GM23338 (cell line): ENCODE measurements around the gene DOCK3. TPM values are rescaled to one million over a fixed set of nuclear protein-coding genes. Genes with fewer than 3 reads are reported as not detected.

Experiments
- ATAC-seq: fragments of 200-7000 bp; cut with Tn5 transposase; 3 replicates; pipeline ENCODE4 v1.9.1; 2020
- DNase-seq: peaks from one replicate; pipeline ENCODE4 v3.0.0-alpha.2; 2015; ENCODE audit warnings: low spot score
- H2AFZ ChIP-seq: fragments of 200-600 bp; sonication (generic); 2 replicates; pipeline ENCODE4 v1.8.0; 2016; ENCODE audit warnings: antibody characterized with exemption, mild to moderate bottlenecking, moderate library complexity
- H3F3A ChIP-seq: fragments of 200-600 bp; sonication (generic); replicated peaks from 2 replicates; pipeline ENCODE4 v1.8.0; 2017; ENCODE audit warnings: antibody characterized with exemption, mixed run types, low read depth
- H3K27ac ChIP-seq: fragments of 200-600 bp; sonication (generic); 2 replicates; pipeline ENCODE4 v1.6.1; 2016; ENCODE audit warnings: low read depth
- H3K27me3 ChIP-seq: fragments of 200-600 bp; sonication (generic); 2 replicates; pipeline ENCODE4 v1.8.0; 2016; ENCODE audit warnings: mild to moderate bottlenecking, mixed run types, moderate library complexity; ENCODE audit not compliant: insufficient read depth
- H3K36me3 ChIP-seq: fragments of 200-600 bp; sonication (generic); 2 replicates; pipeline ENCODE4 v1.8.0; 2016; ENCODE audit warnings: mild to moderate bottlenecking; ENCODE audit not compliant: insufficient read depth
- H3K4me1 ChIP-seq: fragments of 200-600 bp; sonication (generic); 2 replicates; pipeline ENCODE4 v1.8.0; 2016; ENCODE audit warnings: mild to moderate bottlenecking, moderate library complexity; ENCODE audit not compliant: insufficient read depth
- H3K4me2 ChIP-seq: fragments of 200-600 bp; sonication (generic); 2 replicates; pipeline ENCODE4 v1.7.1; 2017; ENCODE audit warnings: mixed run types
- H3K4me3 ChIP-seq: fragments of 200-600 bp; sonication (generic); 2 replicates; pipeline ENCODE4 v1.6.1; 2016; ENCODE audit warnings: mixed run types
- H3K79me2 ChIP-seq: fragments of 200-600 bp; sonication (generic); replicated peaks from 2 replicates; pipeline ENCODE4 v1.8.0; 2017; ENCODE audit warnings: mild to moderate bottlenecking; ENCODE audit not compliant: insufficient read depth
- H3K9me2 ChIP-seq: fragments of 200-600 bp; sonication (generic); 2 replicates; pipeline ENCODE4 v1.8.0; 2017; ENCODE audit not compliant: insufficient read depth
- H4K20me1 ChIP-seq: fragments of 200-600 bp; sonication (generic); replicated peaks from 2 replicates; pipeline ENCODE4 v1.8.0; 2017; ENCODE audit warnings: mild to moderate bottlenecking; ENCODE audit not compliant: insufficient read depth
- H3K27ac Mint-ChIP-seq: 2 replicates; pipeline ENCODE4 v1.8.0; 2020; ENCODE audit warnings: inconsistent platforms, mild to moderate bottlenecking, moderate library complexity, mixed read lengths
- H3K27me3 Mint-ChIP-seq: 3 replicates; pipeline ENCODE4 v1.8.0; 2022; ENCODE audit warnings: low read depth, mild to moderate bottlenecking, moderate library complexity, mixed read lengths, inconsistent platforms; ENCODE audit not compliant: insufficient read depth, poor library complexity
- H3K36me3 Mint-ChIP-seq: 3 replicates; pipeline ENCODE4 v1.8.0; 2021; ENCODE audit warnings: low read depth, mild to moderate bottlenecking, inconsistent platforms, moderate library complexity, mixed read lengths
- H3K4me1 Mint-ChIP-seq: 3 replicates; pipeline ENCODE4 v1.8.0; 2020; ENCODE audit warnings: mild to moderate bottlenecking, inconsistent platforms, mixed read lengths
- H3K4me3 Mint-ChIP-seq: 3 replicates; pipeline ENCODE4 v1.8.0; 2021; ENCODE audit warnings: moderate library complexity, mild to moderate bottlenecking, inconsistent platforms, mixed read lengths
- H3K9me3 Mint-ChIP-seq: 3 replicates; pipeline ENCODE4 v1.8.0; 2020; ENCODE audit warnings: moderate library complexity, mild to moderate bottlenecking, inconsistent platforms, mixed read lengths
- CREB1 ChIP-seq: fragments of 250-450 bp; sonication (Bioruptor Pico); IDR thresholded peaks from 2 replicates; pipeline ENCODE4 v1.5.0; 2020; ENCODE audit warnings: low read depth, mild to moderate bottlenecking, moderate library complexity
- ETS1 ChIP-seq: IDR thresholded peaks from 2 replicates; pipeline ENCODE4 v1.6.1; 2016; ENCODE audit warnings: antibody characterized with exemption
- EZH2 ChIP-seq: fragments of 200-600 bp; sonication (generic); IDR thresholded peaks from one replicate; pipeline ENCODE4 v1.8.0; 2017; ENCODE audit warnings: antibody characterized with exemption, mild to moderate bottlenecking, low read depth; ENCODE audit not compliant: unreplicated experiment
- EZH2phosphoT487 ChIP-seq: fragments of 200-600 bp; sonication (generic); IDR thresholded peaks from one replicate; pipeline ENCODE4 v1.8.1; 2018; ENCODE audit warnings: antibody characterized with exemption; ENCODE audit not compliant: unreplicated experiment
- JUNB ChIP-seq: IDR thresholded peaks from one replicate; pipeline ENCODE4 v1.6.1; 2016; ENCODE audit warnings: antibody characterized with exemption; ENCODE audit not compliant: unreplicated experiment
- NANOG ChIP-seq: IDR thresholded peaks from 2 replicates; pipeline ENCODE4 v1.6.1; 2016; ENCODE audit warnings: antibody characterized with exemption, borderline replicate concordance
- POLR2AphosphoS5 ChIP-seq: IDR thresholded peaks from 2 replicates; pipeline ENCODE4 v1.6.1; 2016; ENCODE audit warnings: antibody characterized with exemption, low read depth
- STAT1 ChIP-seq: IDR thresholded peaks from one replicate; pipeline ENCODE4 v1.6.1; 2016; ENCODE audit warnings: antibody characterized with exemption; ENCODE audit not compliant: unreplicated experiment
- ZNF114 ChIP-seq: fragments of 250-450 bp; sonication (Bioruptor Pico); IDR thresholded peaks from 2 replicates; pipeline ENCODE4 v1.5.0; 2020; ENCODE audit warnings: mild to moderate bottlenecking, moderate library complexity
- ZNF331 ChIP-seq: fragments of 250-450 bp; sonication (Bioruptor Pico); IDR thresholded peaks from 2 replicates; pipeline ENCODE4 v1.5.0; 2020; ENCODE audit warnings: low read depth, mild to moderate bottlenecking, moderate library complexity
- ZNF462 ChIP-seq: fragments of 250-450 bp; sonication (Bioruptor Pico); IDR thresholded peaks from 2 replicates; pipeline ENCODE4 v1.5.0; 2020; ENCODE audit warnings: mild to moderate bottlenecking, moderate library complexity
- polyA plus RNA-seq: library from polyadenylated mRNA; unstranded; fragments of >200 nt; fragmentation: Nextera tagmentation; extraction: Ambion mirVana; gene quantifications from 2 replicates; pipeline ENCODE4 v1.2.1, GENCODE V29; 2016
- total RNA-seq: library from RNA; depleted of rRNA; stranded (reverse); fragments of >200 nt; shearing (Covaris generic); gene quantifications from 2 replicates; pipeline ENCODE4 v1.2.3, GENCODE V29; 2014
- TF ChIP-seq, protein P1 (sequence below), 2 experiments: fragments of 200-600 bp in 1 of 2; sonication (generic) in 1 of 2; conservative IDR thresholded peaks; 2 replicates each; pipeline versions ENCODE4 v1.5.1 to v1.6.1; 2016 to 2017; ENCODE audit warnings: antibody characterized with exemption in 2 of 2, low read depth in 2 of 2, mild to moderate bottlenecking in 2 of 2, moderate library complexity in 1 of 2
- TF ChIP-seq, protein P2 (sequence below): IDR thresholded peaks from one replicate; pipeline ENCODE4 v1.6.1; 2018; ENCODE audit warnings: antibody characterized with exemption; ENCODE audit not compliant: unreplicated experiment

DOCK3 gene
- total and polyA plus RNA-seq, 2 experiments from 2014 or later = 2.4 to 5.6 TPM

DNA sequence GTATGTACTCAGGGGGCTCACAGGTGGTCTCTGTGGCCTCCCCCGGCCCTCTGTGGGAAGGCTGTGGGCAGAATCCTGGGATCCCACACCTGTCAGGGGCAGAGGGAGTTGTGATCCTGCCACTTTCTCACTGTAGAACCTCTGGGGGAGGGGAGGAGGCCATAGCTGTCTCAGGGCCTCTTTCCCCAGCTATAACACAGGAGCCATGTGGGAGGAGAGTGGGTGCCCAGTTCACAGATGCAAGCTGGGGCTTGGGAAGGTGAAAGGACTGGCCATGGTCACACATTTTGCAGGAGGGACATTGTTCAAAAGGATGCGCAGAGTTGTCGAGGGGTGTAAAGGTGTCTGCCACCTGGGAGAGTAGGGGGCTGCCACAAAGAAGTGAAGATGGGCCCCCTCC is 46.1 kb upstream of the DOCK3 start:
- no peak overlapping the region for H3K27ac Mint-ChIP-seq
- no peak overlapping the region for H3K4me3 Mint-ChIP-seq
- Histone ChIP-seq H3K9me2 (no peaks in the 10 kb centered on the region), H3K4me1 (peaks cover 16% of the 10 kb centered on the region), H3K36me3 (no peaks in the 10 kb centered on the region), H2AFZ (no peak overlapping the region), H3K4me3 (no peak overlapping the region), H3K79me2 (peaks cover 26% of the 10 kb centered on the region), H3K27me3 (no peaks in the 10 kb centered on the region), H3F3A (no peaks in the 10 kb centered on the region; the same call in 1 of the 2 replicates), H3K27ac (no peak overlapping the region), H3K4me2 (no peak overlapping the region), H4K20me1 (peaks cover 9% of the 10 kb centered on the region; the same call in 1 of the 2 replicates)
- peaks cover 20% of the 10 kb centered on the region for H3K27me3 Mint-ChIP-seq
- no peak for DNase-seq
- TF ChIP-seq ETS1 (no peak), JUNB (no peak), POLR2AphosphoS5 (no peak), ZNF114 (CRISPR knock-in tag) (no peak), EZH2phosphoT487 (no peak), CREB1 (no peak), ZNF462 (CRISPR knock-in tag) (no peak), EZH2 (no peak), ZNF331 (CRISPR knock-in tag) (no peak), NANOG (no peak), STAT1 (no peak)
- TF ChIP-seq, protein P1, sequence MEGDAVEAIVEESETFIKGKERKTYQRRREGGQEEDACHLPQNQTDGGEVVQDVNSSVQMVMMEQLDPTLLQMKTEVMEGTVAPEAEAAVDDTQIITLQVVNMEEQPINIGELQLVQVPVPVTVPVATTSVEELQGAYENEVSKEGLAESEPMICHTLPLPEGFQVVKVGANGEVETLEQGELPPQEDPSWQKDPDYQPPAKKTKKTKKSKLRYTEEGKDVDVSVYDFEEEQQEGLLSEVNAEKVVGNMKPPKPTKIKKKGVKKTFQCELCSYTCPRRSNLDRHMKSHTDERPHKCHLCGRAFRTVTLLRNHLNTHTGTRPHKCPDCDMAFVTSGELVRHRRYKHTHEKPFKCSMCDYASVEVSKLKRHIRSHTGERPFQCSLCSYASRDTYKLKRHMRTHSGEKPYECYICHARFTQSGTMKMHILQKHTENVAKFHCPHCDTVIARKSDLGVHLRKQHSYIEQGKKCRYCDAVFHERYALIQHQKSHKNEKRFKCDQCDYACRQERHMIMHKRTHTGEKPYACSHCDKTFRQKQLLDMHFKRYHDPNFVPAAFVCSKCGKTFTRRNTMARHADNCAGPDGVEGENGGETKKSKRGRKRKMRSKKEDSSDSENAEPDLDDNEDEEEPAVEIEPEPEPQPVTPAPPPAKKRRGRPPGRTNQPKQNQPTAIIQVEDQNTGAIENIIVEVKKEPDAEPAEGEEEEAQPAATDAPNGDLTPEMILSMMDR (conservative IDR thresholded peaks at IDR 0.05; ENCODE audit: low read depth in 2 of 2) = no peak
- TF ChIP-seq, protein P2, sequence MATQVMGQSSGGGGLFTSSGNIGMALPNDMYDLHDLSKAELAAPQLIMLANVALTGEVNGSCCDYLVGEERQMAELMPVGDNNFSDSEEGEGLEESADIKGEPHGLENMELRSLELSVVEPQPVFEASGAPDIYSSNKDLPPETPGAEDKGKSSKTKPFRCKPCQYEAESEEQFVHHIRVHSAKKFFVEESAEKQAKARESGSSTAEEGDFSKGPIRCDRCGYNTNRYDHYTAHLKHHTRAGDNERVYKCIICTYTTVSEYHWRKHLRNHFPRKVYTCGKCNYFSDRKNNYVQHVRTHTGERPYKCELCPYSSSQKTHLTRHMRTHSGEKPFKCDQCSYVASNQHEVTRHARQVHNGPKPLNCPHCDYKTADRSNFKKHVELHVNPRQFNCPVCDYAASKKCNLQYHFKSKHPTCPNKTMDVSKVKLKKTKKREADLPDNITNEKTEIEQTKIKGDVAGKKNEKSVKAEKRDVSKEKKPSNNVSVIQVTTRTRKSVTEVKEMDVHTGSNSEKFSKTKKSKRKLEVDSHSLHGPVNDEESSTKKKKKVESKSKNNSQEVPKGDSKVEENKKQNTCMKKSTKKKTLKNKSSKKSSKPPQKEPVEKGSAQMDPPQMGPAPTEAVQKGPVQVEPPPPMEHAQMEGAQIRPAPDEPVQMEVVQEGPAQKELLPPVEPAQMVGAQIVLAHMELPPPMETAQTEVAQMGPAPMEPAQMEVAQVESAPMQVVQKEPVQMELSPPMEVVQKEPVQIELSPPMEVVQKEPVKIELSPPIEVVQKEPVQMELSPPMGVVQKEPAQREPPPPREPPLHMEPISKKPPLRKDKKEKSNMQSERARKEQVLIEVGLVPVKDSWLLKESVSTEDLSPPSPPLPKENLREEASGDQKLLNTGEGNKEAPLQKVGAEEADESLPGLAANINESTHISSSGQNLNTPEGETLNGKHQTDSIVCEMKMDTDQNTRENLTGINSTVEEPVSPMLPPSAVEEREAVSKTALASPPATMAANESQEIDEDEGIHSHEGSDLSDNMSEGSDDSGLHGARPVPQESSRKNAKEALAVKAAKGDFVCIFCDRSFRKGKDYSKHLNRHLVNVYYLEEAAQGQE = no peak
- H3K9me3 Mint-ChIP-seq = no peaks in the 10 kb centered on the region
- peaks cover 40% of the 10 kb centered on the region for H3K4me1 Mint-ChIP-seq
- H3K36me3 Mint-ChIP-seq = peaks cover 10% of the 10 kb centered on the region; the same call in 2 of the 3 replicates
- no peak for ATAC-seq
